AG04449 (cell line): ENCODE measurements around the gene TMPRSS3.

Experiments used
- CTCF ChIA-PET: fragments of 350-600 bp; formaldehyde crosslinking; extraction: SDS; loops from one replicate; lab custom pipeline; 2021; ENCODE audit warnings: antibody characterized with exemption; lab: Yijun Ruan, JAX
- POLR2A ChIA-PET: fragments of 400-600, 350-600 bp; formaldehyde crosslinking; extraction: SDS; loops from one replicate; lab custom pipeline; 2020; ENCODE audit warnings: antibody characterized with exemption, inconsistent platforms; lab: Yijun Ruan, JAX
- DNase-seq: peaks from one replicate; pipeline ENCODE4 v3.0.0-alpha.2; 2010; ENCODE audit warnings: low read depth, low spot score
- H3K4me3 ChIP-seq: 2 replicates; pipeline ENCODE4 v1.5.1; 2011; ENCODE audit warnings: low read depth, mild to moderate bottlenecking, control low read depth, low read length
- CTCF ChIP-seq: IDR thresholded peaks from one replicate; pipeline ENCODE4 v1.5.1; 2011; ENCODE audit warnings: mild to moderate bottlenecking, moderate library complexity, low read length, control low read depth, inconsistent platforms; ENCODE audit not compliant: insufficient read depth; ENCODE audit errors: missing control alignments

TMPRSS3 gene

GRCh38 chr21:42435833-42436232 is 40.0 kb upstream of the TMPRSS3 start:
- no peak for DNase-seq
- H3K4me3 ChIP-seq = no peak overlapping the region
- POLR2A ChIA-PET = no interaction called here
- CTCF ChIA-PET = no interaction called here
- no peak for TF ChIP-seq CTCF

- CTCF ChIA-PET = no interaction called here
- no peak for DNase-seq
- TF ChIP-seq CTCF = no peak
- H3K4me3 ChIP-seq = no peak overlapping the region
- POLR2A ChIA-PET = no interaction called here
Measured at GRCh38 chr21:42435401-42435800, 39.5 kb upstream of the TMPRSS3 start.

- ChIA-PET POLR2A (no interaction called here), CTCF (no interaction called here)
- H3K4me3 ChIP-seq = no peak overlapping the region
- DNase-seq = no peak
- TF ChIP-seq CTCF = no peak
Measured at GRCh38 chr21:42434884-42435283, 39.0 kb upstream of the TMPRSS3 start.

DNA sequence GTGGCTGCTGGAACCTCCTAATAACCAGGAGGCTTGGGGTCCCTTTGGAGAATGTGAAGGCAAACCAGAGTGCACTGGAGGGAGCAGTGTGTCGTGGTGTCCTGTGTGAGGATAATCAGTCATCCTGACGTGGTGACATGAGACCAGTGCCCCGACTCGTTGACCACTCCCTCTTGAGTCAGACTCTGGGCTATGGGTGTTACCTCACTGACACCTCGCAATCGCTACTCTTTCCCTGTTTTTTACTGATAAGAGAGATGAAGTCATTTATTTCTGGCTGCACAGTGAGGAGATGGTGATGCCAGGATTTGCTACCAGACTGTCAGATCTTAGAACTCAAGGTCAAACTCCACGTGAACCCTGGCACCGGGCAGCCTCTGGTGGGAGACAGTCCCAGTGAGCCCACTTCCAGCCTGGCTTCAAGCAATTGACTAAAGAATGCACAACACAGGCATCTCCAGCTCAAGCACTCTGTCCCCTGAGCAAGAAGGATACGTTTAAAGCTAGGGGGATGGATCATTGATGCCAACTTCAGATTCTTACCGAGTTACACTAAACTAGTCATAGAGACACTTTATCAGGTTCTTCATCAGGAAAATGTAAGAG is 38.2 kb upstream of the TMPRSS3 start:
- TF ChIP-seq CTCF = no peak
- POLR2A ChIA-PET = no interaction called here
- DNase-seq = no peak
- CTCF ChIA-PET = no interaction called here
- no peak overlapping the region for H3K4me3 ChIP-seq

- no peak for TF ChIP-seq CTCF
- ChIA-PET POLR2A (no interaction called here), CTCF (no interaction called here)
- no peak for DNase-seq
- H3K4me3 ChIP-seq = no peak overlapping the region
Measured at GRCh38 chr21:42432695-42433094, 36.8 kb upstream of the TMPRSS3 start.

- DNase-seq = no peak
- no peak overlapping the region for H3K4me3 ChIP-seq
- CTCF ChIA-PET = no interaction called here
- TF ChIP-seq CTCF = no peak
- POLR2A ChIA-PET = no interaction called here
Measured at GRCh38 chr21:42431196-42431595, 35.3 kb upstream of the TMPRSS3 start.
